K562 (cell line): Measurements from ENCODE around the gene GHSR. TPM values are rescaled to one million over a fixed set of nuclear protein-coding genes. Genes with fewer than 3 reads are reported as not detected.

Source experiments
- ATAC-seq: fragments of 200-7000 bp; cut with Tn5 transposase; 3 replicates; pipeline ENCODE4 v1.9.1; 2020; ENCODE audit warnings: moderate library complexity
- BruUV-seq: library from RNA; stranded (reverse); fragments of 400-500 nt; replicated peaks from 2 replicates; lab custom pipeline; 2021; lab: Mats Ljungman, UMichigan
- CTCF ChIA-PET: fragments of 300-600 bp; formaldehyde crosslinking; extraction: SDS; loops from one replicate; lab custom pipeline; 2021; ENCODE audit warnings: low intra/inter-chr PET ratio; lab: Yijun Ruan, JAX
- POLR2A ChIA-PET: fragments of 300-600, 350-650 bp; sonication (Branson Sonifier 250); formaldehyde crosslinking; extraction: SDS; loops from one replicate; lab custom pipeline; 2021; ENCODE audit warnings: antibody characterized with exemption, inconsistent platforms; lab: Yijun Ruan, JAX
- DNase-seq, 4 experiments: peaks; one replicate each; pipeline versions ENCODE4 v3.0.0 to v3.0.0-alpha.2; 2011 to 2018; ENCODE audit warnings: low spot score in 3 of 4, mixed read lengths in 3 of 4; ENCODE audit errors: extremely low read depth in 1 of 4
- FAIRE-seq: peaks from 2 replicates; lab custom pipeline; 2011; peaks lifted over from hg19 to GRCh38; lab: Jason Lieb, UNC
- H2AFZ ChIP-seq: 2 replicates; pipeline ENCODE4 v1.6.0; 2011; ENCODE audit warnings: low read depth, low read length, control low read depth, inconsistent platforms
- H3K27ac ChIP-seq: fragments of 200-600 bp; 3 replicates; pipeline ENCODE4 v1.8.0; 2011; ENCODE audit warnings: low read depth, mild to moderate bottlenecking, control low read depth, inconsistent platforms, low read length, moderate library complexity, mixed read lengths; ENCODE audit errors: extremely low read depth
- H3K27me3 ChIP-seq, 2 experiments: fragments of 300-600 bp in 1 of 2; 2 replicates in 1 of 2; 3 replicates in 1 of 2; pipeline versions ENCODE4 v1.6.0 to v1.8.0; 2011; ENCODE audit warnings: inconsistent platforms in 2 of 2, low read length in 2 of 2, mild to moderate bottlenecking in 1 of 2, mixed read lengths in 1 of 2, moderate library complexity in 1 of 2; ENCODE audit not compliant: control insufficient read depth in 2 of 2, insufficient read depth in 2 of 2
- H3K36me3 ChIP-seq: fragments of 300-600 bp; 3 replicates; pipeline ENCODE4 v1.8.0; 2011; ENCODE audit warnings: mild to moderate bottlenecking, low read length, inconsistent platforms; ENCODE audit not compliant: control insufficient read depth, insufficient read depth
- H3K4me1 ChIP-seq, 2 experiments: fragments of 200-600 bp in 1 of 2; replicated peaks in 1 of 2; 2 replicates in 1 of 2; 3 replicates in 1 of 2; pipeline versions ENCODE4 v1.5.1 to v1.8.0; 2011; ENCODE audit warnings: inconsistent platforms in 2 of 2, low read length in 2 of 2, mild to moderate bottlenecking in 1 of 2, mixed read lengths in 1 of 2, moderate library complexity in 1 of 2; ENCODE audit not compliant: control insufficient read depth in 2 of 2, insufficient read depth in 2 of 2
- H3K4me2 ChIP-seq: 2 replicates; pipeline ENCODE4 v1.6.1; 2011; ENCODE audit warnings: low read length, control low read depth, inconsistent platforms, mixed read lengths; ENCODE audit not compliant: insufficient read depth
- H3K4me3 ChIP-seq: fragments of 200-600 bp; sonication (generic), shearing (Covaris generic); 2 replicates; pipeline ENCODE4 v1.5.1; 2016; ENCODE audit warnings: control low read depth, inconsistent platforms
- H3K79me2 ChIP-seq: fragments of 200-600 bp; 3 replicates; pipeline ENCODE4 v1.8.0; 2011; ENCODE audit warnings: low read length, inconsistent platforms; ENCODE audit not compliant: control insufficient read depth, insufficient read depth
- H3K9ac ChIP-seq, 2 experiments: 2 replicates each; pipeline versions ENCODE4 v1.6.0 to v1.6.1; 2011; ENCODE audit warnings: low read depth in 2 of 2, low read length in 2 of 2, control low read depth in 1 of 2, inconsistent platforms in 1 of 2, mild to moderate bottlenecking in 1 of 2, mixed read lengths in 1 of 2; ENCODE audit not compliant: insufficient read depth in 1 of 2
- H3K9me1 ChIP-seq: one replicate; pipeline ENCODE4 v1.6.0; 2011; ENCODE audit warnings: inconsistent platforms, mild to moderate bottlenecking, low read length, moderate library complexity; ENCODE audit not compliant: control insufficient read depth, insufficient read depth
- H3K9me3 ChIP-seq: replicated peaks from 2 replicates; pipeline ENCODE4 v1.5.1; 2011; ENCODE audit warnings: low read depth, low read length, inconsistent platforms; ENCODE audit not compliant: control insufficient read depth, insufficient read depth
- H4K20me1 ChIP-seq: replicated peaks from 2 replicates; pipeline ENCODE4 v1.6.1; 2011; ENCODE audit warnings: low read length, inconsistent platforms, mixed read lengths; ENCODE audit not compliant: control insufficient read depth, insufficient read depth
- CHD2 ChIP-seq: IDR thresholded peaks from 2 replicates; pipeline ENCODE4 v1.6.1; 2011; ENCODE audit warnings: low read depth, low read length
- MYBL2 ChIP-seq, 2 experiments: fragments of 450-650 bp in 1 of 2; sonication (generic) in 1 of 2; formaldehyde crosslinking in 1 of 2; IDR thresholded peaks; 2 replicates each; pipeline versions ENCODE4 v1.6.1 to v1.8.1; 2017 to 2022; ENCODE audit warnings: borderline replicate concordance in 1 of 2, inconsistent platforms in 1 of 2, low read depth in 1 of 2, mild to moderate bottlenecking in 1 of 2, missing genetic modification reagents in 1 of 2, moderate library complexity in 1 of 2
- RFX1 ChIP-seq: fragments of 450-650 bp; IDR thresholded peaks from 2 replicates; pipeline ENCODE4 v1.6.1; 2016; ENCODE audit warnings: mild to moderate bottlenecking, moderate library complexity
- ZNF232 ChIP-seq: sonication (generic); formaldehyde crosslinking; IDR thresholded peaks from 2 replicates; pipeline ENCODE4 v1.8.0; 2022; ENCODE audit warnings: mild to moderate bottlenecking, missing genetic modification reagents
- ZNF274 ChIP-seq: IDR thresholded peaks from 2 replicates; pipeline ENCODE4 v1.6.1; 2011; ENCODE audit warnings: low read depth, mild to moderate bottlenecking, low read length, moderate library complexity, borderline replicate concordance
- WGBS: fragments of 100-300 bp; shearing (Covaris generic); methylation state at CpG from one replicate; pipeline ENCODE4 v1.1.6; 2016; ENCODE audit warnings: low coverage, mixed read lengths; ENCODE audit not compliant: insufficient coverage; ENCODE audit errors: missing lambda C conversion rate; 5-methylcytosine and 5-hydroxymethylcytosine counted together
- in situ Hi-C: fragments of 300-500 bp; cut with MboI; formaldehyde crosslinking; loops from 4 replicates; pipeline ENCODE4 v1.15.0; 2018; ENCODE audit warnings: inconsistent platforms, mixed read lengths
- intact Hi-C: fragments of 100-400 bp; cut with micrococcal nuclease; formaldehyde crosslinking; loops from 2 replicates; pipeline ENCODE4 v1.14.2; 2022
- polyA plus RNA-seq, 8 experiments: library from polyadenylated mRNA; depleted of rRNA in 4 of 8; stranded (reverse) in 5 of 8; unstranded in 3 of 8; fragments of >200 nt; fragmentation: Nextera tagmentation in 2 of 8; fragmentation: Illumina TruSeq in 1 of 8; extraction: Ambion mirVana in 2 of 8; extraction: Trizol in 1 of 8; gene quantifications; 2 replicates each; pipeline versions ENCODE4 v1.2.1 to v1.2.3, GENCODE V29; 2011 to 2014; ENCODE audit warnings: inconsistent platforms in 1 of 8, missing spikeins in 1 of 8
- total RNA-seq, 7 experiments: library from RNA; depleted of rRNA in 6 of 7; stranded (reverse); fragments of >200 nt in 6 of 7; fragmentation: Illumina TruSeq in 2 of 7; extraction: Trizol in 2 of 7; gene quantifications; 2 replicates each; pipeline versions ENCODE4 v1.2.1 to v1.2.3, GENCODE V29; 2011 to 2021; ENCODE audit warnings: low replicate concordance in 1 of 7

The GHSR gene
- total and polyA plus RNA-seq, 9 of the 15 experiments (the other 6 are each of a cell fraction or from before 2014, with no cell fraction given) = not detected

- TF ChIP-seq RFX1 = no peak
- TF ChIP-seq MYBL2 (IDR thresholded peaks at IDR 0.05; ENCODE audit: low read depth) = no peak
- no peak for TF ChIP-seq MYBL2 (CRISPR knock-in tag; IDR thresholded peaks at IDR 0.05; ENCODE audit: borderline replicate concordance)
- TF ChIP-seq, all 486 proteins: peak for 0
Measured at GRCh38 chr3:172411478-172411947, 36.7 kb downstream of the GHSR start (continued).

DNA sequence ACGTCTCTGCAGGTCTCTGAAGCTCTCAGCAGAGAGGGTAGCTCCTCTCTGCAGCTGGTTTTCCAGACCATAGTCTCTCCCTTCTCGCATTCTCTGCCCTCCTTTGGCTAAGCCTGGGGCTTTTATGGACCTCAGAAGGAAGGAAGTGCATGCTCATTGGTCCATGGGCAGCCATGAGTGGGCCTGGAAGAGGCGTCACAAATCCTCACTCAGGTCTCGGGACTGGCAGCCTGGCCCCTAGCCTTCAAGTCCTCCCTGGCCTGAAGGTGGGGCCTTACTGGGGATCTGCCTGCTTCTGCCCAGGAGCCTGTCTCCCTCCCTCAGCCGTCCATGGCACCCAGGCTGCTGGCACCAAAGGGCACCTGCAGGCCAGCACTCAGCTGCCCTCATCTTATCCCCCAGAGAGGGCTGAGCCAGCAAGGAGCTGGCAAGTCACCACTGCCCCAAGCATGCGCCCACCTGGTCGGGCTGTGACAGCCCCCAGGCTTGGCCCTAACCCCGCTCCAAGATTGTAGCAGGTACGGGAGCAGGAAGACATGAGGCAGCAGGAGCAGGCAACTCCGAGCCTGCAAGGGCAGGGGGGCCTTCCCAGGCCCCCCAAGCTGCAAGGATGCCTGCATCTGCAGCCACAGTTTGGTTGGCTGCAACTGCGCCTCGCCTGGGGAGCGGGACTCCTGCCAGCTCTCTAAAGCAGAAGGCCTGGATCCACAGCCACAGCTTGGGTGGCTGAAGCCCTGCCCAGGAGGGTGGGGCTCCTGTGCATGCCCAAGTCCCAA, 37.4 kb downstream of the GHSR start:
- H3K9ac ChIP-seq = no peak overlapping the region
- peak; percentile 45; the same call in 1 of the 3 replicates for ATAC-seq
- H2AFZ ChIP-seq = no peak overlapping the region
- intact Hi-C loops (loop anchor here (5.0 kb wide), 1 partner anchor 186 kb away; no protein-coding TSS in a partner anchor), in situ Hi-C loops (no loop called here)
- no peaks in the 10 kb centered on the region for H3K9me3 ChIP-seq
- peaks cover 8 to 17% of the 10 kb centered on the region in 2 experiments; a peak in 4 of 5 replicates for H3K27me3 ChIP-seq
- no peak for FAIRE-seq
- H3K9me1 ChIP-seq = no peaks in the 10 kb centered on the region
- TF ChIP-seq ZNF232 (CRISPR knock-in tag) (no peak), ZNF274 (no peak), CHD2 (no peak)
- ChIA-PET POLR2A (interaction anchor here (0.6 kb wide), 2 partner anchors 19 to 572 kb away, joined by 3 read pairs; no protein-coding TSS in a partner anchor), CTCF (no interaction called here)
- no TSS peak for BruUV-seq
- H3K79me2 ChIP-seq = no peaks in the 10 kb centered on the region
- WGBS = 17% methylated on average over 13 of the region's 13 CpGs
- H3K4me3 ChIP-seq = no peak overlapping the region
- H3K27ac ChIP-seq = no peak overlapping the region
- H3K36me3 ChIP-seq = no peaks in the 10 kb centered on the region
- DNase-seq = no peak
- no peak overlapping the region for H3K4me2 ChIP-seq
- no peaks in the 10 kb centered on the region for H4K20me1 ChIP-seq
- peaks cover 0 to 8% of the 10 kb centered on the region in 2 experiments; a peak in 1 of 5 replicates for H3K4me1 ChIP-seq
